Stimulated activated CD4-positive, alpha-beta T cell treated with anti-CD3 and anti-CD28 coated beads, Interleukin-1b, Interleukin-23, amount 100 ng/mL, for 24 hours (primary cell): ENCODE results near the gene TBC1D2.

Source experiments
- DNase-seq, 4 experiments: peaks; one replicate each; pipeline ENCODE4 v3.0.0-alpha.2; 2020; ENCODE audit warnings: low read depth in 4 of 4, low spot score in 1 of 4

Gene TBC1D2

GRCh38 chr9:98218562-98219363 is 36.7 kb downstream of the TBC1D2 start:
- DNase-seq, result no peak

GRCh38 chr9:98217255-98217654 is 38.2 kb downstream of the TBC1D2 start:
- no peak for DNase-seq

- no peak for DNase-seq
Observed at GRCh38 chr9:98216391-98216790, 39.1 kb downstream of the TBC1D2 start.

GRCh38 chr9:98215821-98216220 is 39.6 kb downstream of the TBC1D2 start:
- no peak for DNase-seq

GRCh38 chr9:98215271-98215670 is 40.2 kb downstream of the TBC1D2 start:
- DNase-seq, result no peak

- DNase-seq, result no peak
Observed at GRCh38 chr9:98214811-98215210, 40.6 kb downstream of the TBC1D2 start.

GRCh38 chr9:98211260-98211659 is 44.2 kb downstream of the TBC1D2 start:
- DNase-seq, result no peak

- no peak for DNase-seq
Observed at GRCh38 chr9:98210435-98210834, 45.0 kb downstream of the TBC1D2 start.

- DNase-seq, result no peak
Observed at GRCh38 chr9:98209530-98209929, 45.9 kb downstream of the TBC1D2 start.

GRCh38 chr9:98208635-98209034 is 46.8 kb downstream of the TBC1D2 start:
- no peak for DNase-seq

GRCh38 chr9:98207606-98208005 is 47.8 kb downstream of the TBC1D2 start:
- DNase-seq, result no peak

GRCh38 chr9:98206754-98207153 is 48.7 kb downstream of the TBC1D2 start:
- DNase-seq, result no peak

- DNase-seq, result no peak
Observed at GRCh38 chr9:98204692-98205091, 50.8 kb downstream of the TBC1D2 start.

- DNase-seq, result no peak
Observed at GRCh38 chr9:98203153-98203552, 52.3 kb downstream of the TBC1D2 start.

- DNase-seq, result no peak
Observed at GRCh38 chr9:98202252-98202651, 53.2 kb downstream of the TBC1D2 start.

GRCh38 chr9:98201749-98202148 is 53.7 kb downstream of the TBC1D2 start:
- no peak for DNase-seq

GRCh38 chr9:98201102-98201501 is 54.3 kb downstream of the TBC1D2 start:
- no peak for DNase-seq

- no peak for DNase-seq
Observed at GRCh38 chr9:98199388-98200033, 55.9 kb downstream of the TBC1D2 start.

GRCh38 chr9:98195671-98196070 is 59.8 kb downstream of the TBC1D2 start:
- DNase-seq, result no peak

GRCh38 chr9:98193336-98193944 is 62.0 kb downstream of the TBC1D2 start:
- no peak for DNase-seq

GRCh38 chr9:98192503-98193335 is 62.7 kb downstream of the TBC1D2 start, which contains the start of gene CORO2A:
Gene CORO2A (minus strand): TSS chr9:98192637. CDS start chr9:98157660, 34,977 bp downstream.
- DNase-seq, result peak; percentile 28 to 72 (median 46)
